ENCODE measurements around the gene ACRBP.

- TF ChIP-seq EP300 (IDR thresholded peaks at IDR 0.05; ENCODE audit: low read depth) = no peak
- TF ChIP-seq POLR2AphosphoS5 (IDR thresholded peaks at IDR 0.05) = no peak
Observed at GRCh38 chr12:6684609-6685008, 37.4 kb upstream of the ACRBP start.

All from transverse colon (tissue), 3 donors.